GM12878 (cell line): ENCODE data around the gene PLCG1. TPM values are rescaled to one million over a fixed set of nuclear protein-coding genes. Genes with fewer than 3 reads are reported as not detected.

Experiments
- ATAC-seq: fragments of 200-7000 bp; cut with Tn5 transposase; 3 replicates; pipeline ENCODE4 v1.9.1; 2020; ENCODE audit warnings: mild to moderate bottlenecking, moderate library complexity
- BruUV-seq: library from RNA; stranded (reverse); fragments of 400-500 nt; replicated peaks from 2 replicates; lab custom pipeline; 2021; lab: Mats Ljungman, UMichigan
- CTCF ChIA-PET: fragments of 300-600 bp; sonication (Branson Sonifier 250); formaldehyde crosslinking; extraction: SDS; loops from one replicate; lab custom pipeline; 2021; ENCODE audit warnings: inconsistent platforms; lab: Yijun Ruan, JAX
- POLR2A ChIA-PET: fragments of 350-600 bp; formaldehyde crosslinking; extraction: SDS; loops from one replicate; lab custom pipeline; 2021; ENCODE audit warnings: inconsistent platforms; lab: Charles Lee
- RAD21 ChIA-PET: fragments of 300-600 bp; sonication (Branson Sonifier 250); formaldehyde crosslinking; loops from one replicate; lab custom pipeline; 2023; ENCODE audit warnings: antibody characterized with exemption; ENCODE audit not compliant: unreplicated experiment; lab: Charles Lee
- SMC1A ChIA-PET: fragments of 300-600 bp; sonication (Branson Sonifier 250); formaldehyde crosslinking; loops from one replicate; lab custom pipeline; 2023; ENCODE audit not compliant: unreplicated experiment, uncharacterized antibody; lab: Charles Lee
- DNase-seq: peaks from one replicate; pipeline ENCODE4 v3.0.0-alpha.2; 2011; ENCODE audit warnings: low read depth, low spot score
- FAIRE-seq: peaks from 3 replicates; lab custom pipeline; 2011; peaks lifted over from hg19 to GRCh38; lab: Jason Lieb, UNC
- H2AFZ ChIP-seq: 2 replicates; pipeline ENCODE4 v1.6.0; 2011; ENCODE audit warnings: low read depth, low read length, control low read depth; ENCODE audit not compliant: control insufficient read depth
- H3K27ac ChIP-seq: 2 replicates; pipeline ENCODE4 v1.5.1; 2011; ENCODE audit warnings: control low read depth; ENCODE audit not compliant: control insufficient read depth, insufficient read depth
- H3K27me3 ChIP-seq, 2 experiments: replicated peaks in 1 of 2; 2 replicates each; pipeline versions ENCODE4 v1.6.0 to v1.6.1; 2011; ENCODE audit warnings: low read length in 1 of 2; ENCODE audit not compliant: control insufficient read depth in 2 of 2, insufficient read depth in 2 of 2
- H3K36me3 ChIP-seq, 2 experiments: 2 replicates each; pipeline ENCODE4 v1.5.1; 2011; ENCODE audit warnings: low read length in 1 of 2; ENCODE audit not compliant: control insufficient read depth in 2 of 2, insufficient read depth in 2 of 2
- H3K4me1 ChIP-seq: 2 replicates; pipeline ENCODE4 v1.6.1; 2011; ENCODE audit warnings: mild to moderate bottlenecking, low read length, moderate library complexity, mixed read lengths; ENCODE audit not compliant: control insufficient read depth, insufficient read depth
- H3K4me2 ChIP-seq: 2 replicates; pipeline ENCODE4 v1.6.0; 2011; ENCODE audit warnings: control low read depth; ENCODE audit not compliant: control insufficient read depth, insufficient read depth
- H3K4me3 ChIP-seq: fragments of 200-600 bp; sonication (generic); 2 replicates; pipeline ENCODE4 v1.5.1; 2016
- H3K79me2 ChIP-seq: 2 replicates; pipeline ENCODE4 v1.6.0; 2011; ENCODE audit warnings: low read length; ENCODE audit not compliant: control insufficient read depth, insufficient read depth
- H3K9ac ChIP-seq: 2 replicates; pipeline ENCODE4 v1.8.0; 2011; ENCODE audit warnings: low read length, control low read depth, mixed read lengths; ENCODE audit not compliant: control insufficient read depth, insufficient read depth
- H3K9me3 ChIP-seq: replicated peaks from 3 replicates; pipeline ENCODE4 v1.5.1; 2011; ENCODE audit warnings: mild to moderate bottlenecking, low read length; ENCODE audit not compliant: control insufficient read depth, insufficient read depth
- H4K20me1 ChIP-seq: 2 replicates; pipeline ENCODE4 v1.6.0; 2011; ENCODE audit not compliant: control insufficient read depth, insufficient read depth
- EZH2 ChIP-seq: IDR thresholded peaks from 2 replicates; pipeline ENCODE4 v1.6.1; 2012; ENCODE audit warnings: low read depth, mild to moderate bottlenecking, control low read depth, inconsistent platforms, low read length, borderline replicate concordance; ENCODE audit not compliant: control insufficient read depth
- IRF4 ChIP-seq: IDR thresholded peaks from 2 replicates; pipeline ENCODE4 v1.6.1; 2011; ENCODE audit warnings: low read depth, low read length
- JUNB ChIP-seq: IDR thresholded peaks from 2 replicates; pipeline ENCODE4 v1.6.1; 2016; ENCODE audit warnings: antibody characterized with exemption, mild to moderate bottlenecking
- KDM1A ChIP-seq: fragments of 200-600 bp; sonication (generic); IDR thresholded peaks from 2 replicates; pipeline ENCODE4 v1.6.1; 2016; ENCODE audit warnings: borderline replicate concordance
- MXI1 ChIP-seq: fragments of 150-350 bp; IDR thresholded peaks from 2 replicates; pipeline ENCODE4 v1.6.1; 2011; ENCODE audit warnings: low read depth, mild to moderate bottlenecking, inconsistent platforms, low read length, improper control_type of control experiment
- SRF ChIP-seq, 2 experiments: IDR thresholded peaks; 2 replicates each; pipeline ENCODE4 v1.6.1; 2011; ENCODE audit warnings: low read depth in 2 of 2, low read length in 2 of 2, mild to moderate bottlenecking in 1 of 2, moderate library complexity in 1 of 2
- ZNF24 ChIP-seq: fragments of 450-650 bp; IDR thresholded peaks from 2 replicates; pipeline ENCODE4 v1.6.1; 2017; ENCODE audit warnings: antibody characterized with exemption, mild to moderate bottlenecking
- WGBS: methylation state at CpG from one replicate; pipeline ENCODE4 v1.1.6; 2016; ENCODE audit warnings: low lambda C conversion rate; ENCODE audit not compliant: insufficient replicate concordance, insufficient coverage; ENCODE audit errors: missing lambda C conversion rate; 5-methylcytosine and 5-hydroxymethylcytosine counted together
- in situ Hi-C: fragments of 300-500 bp; cut with MboI; formaldehyde crosslinking; loops from 9 replicates; pipeline ENCODE4 v1.14.3; 2018; ENCODE audit warnings: mixed read lengths
- intact Hi-C: fragments of 100-400 bp; cut with micrococcal nuclease; formaldehyde crosslinking; loops from one replicate; pipeline ENCODE4 v1.14.2; 2022; ENCODE audit not compliant: unreplicated experiment
- polyA plus RNA-seq, 11 experiments: library from polyadenylated mRNA; depleted of rRNA in 4 of 11; unstranded in 6 of 11; stranded (reverse) in 5 of 11; fragments of >200 nt; fragmentation: Nextera tagmentation in 4 of 11; fragmentation: Illumina TruSeq in 1 of 11; extraction: Ambion mirVana in 4 of 11; extraction: Trizol in 1 of 11; gene quantifications; 1 replicate in 1 of 11; 2 replicates in 10 of 11; pipeline versions ENCODE4 v1.2.1 to v1.2.3, GENCODE V29; 2011 to 2016; ENCODE audit warnings: inconsistent platforms in 2 of 11, missing spikeins in 2 of 11, low read depth in 1 of 11
- total RNA-seq, 4 experiments: library from RNA; depleted of rRNA in 3 of 4; stranded (reverse); fragments of >200 nt in 3 of 4; fragmentation: Illumina TruSeq in 1 of 4; extraction: Trizol in 1 of 4; gene quantifications; 2 replicates each; pipeline versions ENCODE4 v1.2.1 to v1.2.3, GENCODE V29; 2013 to 2021
- TF ChIP-seq, protein P1 (sequence below): IDR thresholded peaks from 2 replicates; pipeline ENCODE4 v1.6.1; 2012; ENCODE audit warnings: mild to moderate bottlenecking, low read depth, low read length

Gene PLCG1
- total and polyA plus RNA-seq, 10 of the 15 experiments (the other 5 are each of a cell fraction or from before 2014, with no cell fraction given): 2.6 to 114 (median 45.3) TPM

DNA sequence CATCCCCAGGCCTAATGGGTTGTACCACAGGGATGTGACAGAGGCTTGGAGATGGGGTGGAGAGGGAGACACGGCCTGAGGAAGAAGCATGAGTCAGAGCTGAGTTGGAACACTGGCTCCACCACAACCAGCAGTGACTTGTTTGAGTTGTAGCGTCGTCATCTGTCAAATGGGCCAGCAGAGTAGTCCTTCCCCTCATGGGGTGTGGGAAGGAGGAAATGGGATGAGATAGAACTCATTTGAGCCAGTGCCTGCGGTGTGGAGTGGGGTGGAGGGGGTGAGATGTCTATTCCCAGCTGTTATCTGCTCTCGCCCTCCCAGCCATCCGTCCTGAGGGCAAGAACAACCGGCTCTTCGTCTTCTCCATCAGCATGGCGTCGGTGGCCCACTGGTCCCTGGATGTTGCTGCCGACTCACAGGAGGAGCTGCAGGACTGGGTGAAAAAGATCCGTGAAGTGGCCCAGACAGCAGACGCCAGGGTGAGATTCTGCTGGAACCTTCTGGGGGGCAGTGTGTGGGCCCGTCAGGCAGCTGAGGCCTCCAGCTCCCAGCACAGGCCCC is 32.5 kb downstream of the PLCG1 start:
- peaks cover 15% of the 10 kb centered on the region for H3K4me1 ChIP-seq
- ChIA-PET CTCF (interaction anchor here (0.6 to 3.7 kb wide), 9 partner anchors 11 to 201 kb away, joined by 3 to 52 read pairs (median 3); no protein-coding TSS in a partner anchor), POLR2A (interaction anchor here (1.1 kb wide), 1 partner anchor 33 kb away, joined by 3 read pairs; no protein-coding TSS in a partner anchor), SMC1A (interaction anchor here (0.6 to 4.4 kb wide), 3 partner anchors 35 to 81 kb away, joined by 3 to 27 read pairs (median 5); no protein-coding TSS in a partner anchor), RAD21 (interaction anchor here (0.6 to 1.6 kb wide), 3 partner anchors 35 to 168 kb away, joined by 3 to 4 read pairs (median 3); no protein-coding TSS in a partner anchor)
- no peaks in the 10 kb centered on the region for H3K9me3 ChIP-seq
- H2AFZ ChIP-seq: no peak overlapping the region
- peaks cover 3% of the 10 kb centered on the region; the same call in 1 of the 2 replicates for H4K20me1 ChIP-seq
- FAIRE-seq (no peak), DNase-seq (no peak), ATAC-seq (no peak)
- no peaks in the 10 kb centered on the region for H3K79me2 ChIP-seq
- no peaks in the 10 kb centered on the region for H3K27me3 ChIP-seq
- no peak overlapping the region for H3K9ac ChIP-seq
- no peak overlapping the region for H3K27ac ChIP-seq
- WGBS: 99% methylated on average over 14 of the region's 14 CpGs
- H3K36me3 ChIP-seq: peaks cover 42 to 66% of the 10 kb centered on the region in 2 experiments
- H3K4me3 ChIP-seq: no peak overlapping the region
- no peak overlapping the region for H3K4me2 ChIP-seq
- intact Hi-C loops (no loop called here), in situ Hi-C loops (loop anchor here (5.0 kb wide), 2 partner anchors 62 to 172 kb away; partner anchors contain the start of gene LPIN3)
- no TSS peak for BruUV-seq
- no peak for TF ChIP-seq EZH2
- TF ChIP-seq, all 136 proteins: peak for 0

DNA sequence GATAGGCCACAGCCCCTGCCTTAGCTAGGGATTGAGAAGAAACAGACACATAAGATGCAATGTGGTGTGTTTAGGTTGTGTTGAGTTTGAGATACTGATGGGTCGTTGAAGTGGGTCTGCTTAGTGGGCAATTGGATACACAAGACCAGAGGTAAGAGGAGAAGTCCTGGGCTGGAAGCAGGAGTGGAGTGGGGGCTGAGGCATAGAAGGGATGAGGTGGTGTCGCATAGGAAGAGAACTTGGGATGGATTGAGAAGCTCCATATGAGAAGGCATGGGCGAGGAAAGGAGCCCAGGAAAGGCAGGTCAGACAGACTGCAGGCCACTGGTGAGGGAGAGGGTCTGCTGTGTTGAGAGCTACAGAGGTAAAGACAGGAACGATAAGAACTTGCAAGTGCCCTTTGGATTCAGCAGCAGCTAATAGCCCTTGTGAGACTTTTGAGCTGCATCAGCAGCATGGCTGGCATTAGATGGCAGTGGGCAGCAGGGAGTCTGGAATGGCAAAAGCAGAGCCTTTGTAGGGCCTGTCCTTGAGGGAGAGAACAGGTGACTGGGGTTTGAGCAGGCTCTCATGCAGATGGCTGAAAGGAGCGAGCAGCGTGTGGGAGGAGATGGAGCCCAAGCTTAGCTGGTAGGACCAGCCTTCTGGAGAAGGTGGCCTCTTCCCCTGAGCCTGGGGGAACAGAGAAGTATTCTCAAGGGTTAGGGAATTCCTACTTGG is 33.2 kb downstream of the PLCG1 start:
- ATAC-seq: no peak
- Histone ChIP-seq H3K27me3 (no peaks in the 10 kb centered on the region), H3K9ac (no peak overlapping the region), H3K27ac (no peak overlapping the region), H3K36me3 (peaks cover 39 to 60% of the 10 kb centered on the region in 2 experiments), H4K20me1 (peaks cover 3% of the 10 kb centered on the region; the same call in 1 of the 2 replicates), H3K4me3 (no peak overlapping the region), H3K9me3 (no peaks in the 10 kb centered on the region), H2AFZ (no peak overlapping the region), H3K4me2 (no peak overlapping the region), H3K4me1 (peaks cover 15% of the 10 kb centered on the region), H3K79me2 (no peaks in the 10 kb centered on the region)
- intact Hi-C loops: no loop called here
- ChIA-PET CTCF (interaction anchor here (0.6 to 3.7 kb wide), 8 partner anchors 11 to 201 kb away, joined by 3 to 52 read pairs (median 4); no protein-coding TSS in a partner anchor), SMC1A (interaction anchor here (4.4 kb wide), 1 partner anchor 35 kb away, joined by 27 read pairs; no protein-coding TSS in a partner anchor), POLR2A (interaction anchor here (1.1 kb wide), 1 partner anchor 34 kb away, joined by 3 read pairs; no protein-coding TSS in a partner anchor), RAD21 (interaction anchor here (0.6 to 1.6 kb wide), 3 partner anchors 35 to 168 kb away, joined by 3 to 4 read pairs (median 3); no protein-coding TSS in a partner anchor)
- TF ChIP-seq EZH2 (no peak), MXI1 (no peak), JUNB (no peak), ZNF24 (no peak), SRF (IDR thresholded peaks at IDR 0.05; ENCODE audit: low read depth in 2 of 2, low read length in 2 of 2) (no peak), IRF4 (no peak), KDM1A (no peak)
- TF ChIP-seq, protein P1, sequence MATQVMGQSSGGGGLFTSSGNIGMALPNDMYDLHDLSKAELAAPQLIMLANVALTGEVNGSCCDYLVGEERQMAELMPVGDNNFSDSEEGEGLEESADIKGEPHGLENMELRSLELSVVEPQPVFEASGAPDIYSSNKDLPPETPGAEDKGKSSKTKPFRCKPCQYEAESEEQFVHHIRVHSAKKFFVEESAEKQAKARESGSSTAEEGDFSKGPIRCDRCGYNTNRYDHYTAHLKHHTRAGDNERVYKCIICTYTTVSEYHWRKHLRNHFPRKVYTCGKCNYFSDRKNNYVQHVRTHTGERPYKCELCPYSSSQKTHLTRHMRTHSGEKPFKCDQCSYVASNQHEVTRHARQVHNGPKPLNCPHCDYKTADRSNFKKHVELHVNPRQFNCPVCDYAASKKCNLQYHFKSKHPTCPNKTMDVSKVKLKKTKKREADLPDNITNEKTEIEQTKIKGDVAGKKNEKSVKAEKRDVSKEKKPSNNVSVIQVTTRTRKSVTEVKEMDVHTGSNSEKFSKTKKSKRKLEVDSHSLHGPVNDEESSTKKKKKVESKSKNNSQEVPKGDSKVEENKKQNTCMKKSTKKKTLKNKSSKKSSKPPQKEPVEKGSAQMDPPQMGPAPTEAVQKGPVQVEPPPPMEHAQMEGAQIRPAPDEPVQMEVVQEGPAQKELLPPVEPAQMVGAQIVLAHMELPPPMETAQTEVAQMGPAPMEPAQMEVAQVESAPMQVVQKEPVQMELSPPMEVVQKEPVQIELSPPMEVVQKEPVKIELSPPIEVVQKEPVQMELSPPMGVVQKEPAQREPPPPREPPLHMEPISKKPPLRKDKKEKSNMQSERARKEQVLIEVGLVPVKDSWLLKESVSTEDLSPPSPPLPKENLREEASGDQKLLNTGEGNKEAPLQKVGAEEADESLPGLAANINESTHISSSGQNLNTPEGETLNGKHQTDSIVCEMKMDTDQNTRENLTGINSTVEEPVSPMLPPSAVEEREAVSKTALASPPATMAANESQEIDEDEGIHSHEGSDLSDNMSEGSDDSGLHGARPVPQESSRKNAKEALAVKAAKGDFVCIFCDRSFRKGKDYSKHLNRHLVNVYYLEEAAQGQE: no peak
- no TSS peak for BruUV-seq
- in situ Hi-C loops: loop anchor here (5.0 kb wide), 2 partner anchors 62 to 172 kb away; partner anchors contain the start of gene LPIN3
- DNase-seq: no peak
- WGBS: 97% methylated on average over 6 of the region's 6 CpGs
- FAIRE-seq: no peak
